Measurements from ENCODE around the gene FTL.

Gene FTL

GRCh38 chr19:48962849-48963165, 2.3 kb upstream of the FTL start:
- H3K4me1 ChIP-seq: peaks cover 14% of the 10 kb centered on the region
- DNase-seq: no peak
- H3K4me3 ChIP-seq (ENCODE audit: low read depth, low read length): no peak overlapping the region
- peaks cover 20% of the 10 kb centered on the region for H3K36me3 ChIP-seq
- no peak for TF ChIP-seq CTCF (IDR thresholded peaks at IDR 0.05; ENCODE audit: low read depth, low read length)
- no peaks in the 10 kb centered on the region for H3K27me3 ChIP-seq
- H3K9me3 ChIP-seq: no peaks in the 10 kb centered on the region

GRCh38 chr19:48963371-48964204, 1.5 kb upstream of the FTL start:
- TF ChIP-seq CTCF (IDR thresholded peaks at IDR 0.05; ENCODE audit: low read depth, low read length): no peak
- H3K36me3 ChIP-seq: peaks cover 27% of the 10 kb centered on the region
- H3K4me1 ChIP-seq: peaks cover 14% of the 10 kb centered on the region
- H3K27me3 ChIP-seq: no peaks in the 10 kb centered on the region
- no peak overlapping the region for H3K4me3 ChIP-seq (ENCODE audit: low read depth, low read length)
- DNase-seq: peak; percentile 56
- no peaks in the 10 kb centered on the region for H3K9me3 ChIP-seq

DNA sequence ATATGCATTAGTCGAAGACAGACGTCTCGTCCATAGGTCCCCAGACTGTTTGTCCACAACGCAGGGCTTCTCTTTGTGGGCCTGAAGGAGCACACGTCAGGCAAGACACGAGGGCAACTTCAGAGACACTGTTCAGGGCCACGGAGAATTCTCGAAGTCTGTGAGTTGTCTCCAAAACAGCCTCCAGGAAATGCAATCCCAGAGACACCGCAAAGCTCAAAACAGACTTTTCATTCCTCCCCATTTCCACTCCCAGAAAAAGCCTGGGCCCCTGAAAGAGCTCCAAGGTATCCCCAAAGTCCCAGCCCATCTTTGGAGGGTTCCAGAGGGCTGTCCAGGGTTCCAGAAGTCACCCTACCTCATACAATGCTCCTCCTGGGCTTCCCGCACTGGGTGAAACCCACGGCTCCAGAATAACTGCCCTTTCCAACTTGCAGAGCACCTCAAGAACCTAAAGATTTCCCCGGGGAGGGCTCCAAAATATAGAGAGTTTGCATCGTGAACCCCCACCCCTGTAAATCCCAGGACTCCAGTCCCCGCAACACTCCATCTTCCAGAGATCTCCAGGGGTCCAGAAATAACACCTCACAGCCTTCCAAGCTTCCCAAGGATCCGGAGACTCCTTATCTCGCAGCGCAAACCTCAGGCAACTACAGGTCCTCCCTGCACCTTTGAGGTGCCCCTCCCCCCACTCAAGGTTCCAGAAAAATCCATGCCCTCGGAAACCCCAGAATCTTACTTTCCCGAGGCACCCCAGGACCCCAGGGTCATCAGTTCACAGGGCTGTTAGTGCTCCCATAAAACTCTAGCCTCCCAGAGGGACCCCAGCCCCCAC, 687 bp upstream of the FTL start:
- peaks cover 18% of the 10 kb centered on the region for H3K4me1 ChIP-seq

DNA sequence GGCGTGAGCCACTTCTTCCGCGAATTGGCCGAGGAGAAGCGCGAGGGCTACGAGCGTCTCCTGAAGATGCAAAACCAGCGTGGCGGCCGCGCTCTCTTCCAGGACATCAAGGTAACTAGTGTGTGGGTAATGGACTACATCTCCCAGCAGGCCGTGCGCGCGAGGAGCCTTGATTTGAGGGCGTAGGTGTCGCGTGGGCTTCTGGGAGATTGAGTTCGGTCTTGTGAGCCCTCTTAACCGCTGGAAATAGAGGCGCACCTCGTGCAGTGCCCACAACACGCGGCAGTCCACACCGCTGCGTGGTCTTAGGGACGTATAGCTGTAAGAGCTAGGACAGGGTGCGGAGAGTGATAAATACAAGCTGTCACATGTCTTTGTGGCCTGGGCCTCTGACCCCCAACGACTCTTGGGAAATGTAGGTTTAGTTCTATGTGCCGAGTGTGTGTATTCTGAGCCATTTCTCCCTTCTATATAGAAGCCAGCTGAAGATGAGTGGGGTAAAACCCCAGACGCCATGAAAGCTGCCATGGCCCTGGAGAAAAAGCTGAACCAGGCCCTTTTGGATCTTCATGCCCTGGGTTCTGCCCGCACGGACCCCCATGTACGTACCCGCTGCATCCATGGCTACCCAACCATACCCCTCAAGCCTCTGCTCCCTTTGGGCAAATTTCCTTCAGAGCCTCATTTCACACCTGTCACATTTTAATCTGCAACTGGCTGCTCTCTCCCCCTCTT, 864 bp downstream of the FTL start:
- peak; percentile 92 for DNase-seq
- Histone ChIP-seq H3K4me1 (peaks cover 27% of the 10 kb centered on the region), H3K36me3 (peaks cover 37% of the 10 kb centered on the region), H3K9me3 (no peaks in the 10 kb centered on the region), H3K4me3 (ENCODE audit: low read depth, low read length) (peak overlapping the region; percentile 79), H3K27me3 (no peaks in the 10 kb centered on the region)
- TF ChIP-seq CTCF (IDR thresholded peaks at IDR 0.05; ENCODE audit: low read depth, low read length): no peak

More for the DNA sequence above, 687 bp upstream of the FTL start:
- no peak for TF ChIP-seq CTCF (IDR thresholded peaks at IDR 0.05; ENCODE audit: low read depth, low read length)
- peak overlapping the region; percentile 20; the same call in 1 of the 2 replicates for H3K4me3 ChIP-seq (ENCODE audit: low read depth, low read length)
- DNase-seq: no peak
- H3K9me3 ChIP-seq: no peaks in the 10 kb centered on the region
- no peaks in the 10 kb centered on the region for H3K27me3 ChIP-seq
- H3K36me3 ChIP-seq: peaks cover 36% of the 10 kb centered on the region

- Histone ChIP-seq H3K36me3 (peaks cover 37% of the 10 kb centered on the region), H3K4me3 (ENCODE audit: low read depth, low read length) (peak overlapping the region; percentile 79), H3K4me1 (peaks cover 27% of the 10 kb centered on the region), H3K27me3 (no peaks in the 10 kb centered on the region), H3K9me3 (no peaks in the 10 kb centered on the region)
- no peak for DNase-seq
- TF ChIP-seq CTCF (IDR thresholded peaks at IDR 0.05; ENCODE audit: low read depth, low read length): no peak
Observed at GRCh38 chr19:48966541-48967345, 1.6 kb downstream of the FTL start.

All from BE2C (cell line).